ENCODE measurements around the gene NBPF1. TPM values are rescaled to one million over a fixed set of nuclear protein-coding genes. Genes with fewer than 3 reads are reported as not detected.
"Not testable (repeated sequence)": the region's sequence is repeated elsewhere in the genome, so short reads cannot be mapped to it uniquely, and the experiment has no call there.

The NBPF1 gene
- total and polyA plus RNA-seq, 9 of the 15 experiments (the other 6 are each of a cell fraction or from before 2014, with no cell fraction given): 5.2 to 42.6 (median 24.1) TPM

- TF ChIP-seq TAL1 (IDR thresholded peaks at IDR 0.05) (peak; percentile 16; the same call in 1 of the 2 replicates), JUN (IDR thresholded peaks at IDR 0.05; ENCODE audit: borderline replicate concordance, low read depth, low read length) (0 out of 2 replicates have a peak, but pooled peaks have one; percentile 7), JUN (CRISPR knock-in tag; IDR thresholded peaks at IDR 0.05; ENCODE audit: borderline replicate concordance) (peak; percentile 91; the same call in 1 of the 2 replicates), MXD1 (CRISPR knock-in tag; IDR thresholded peaks at IDR 0.05; ENCODE audit: borderline replicate concordance, poor library complexity, severe bottlenecking) (peak; percentile 67), REST (IDR thresholded peaks at IDR 0.05; ENCODE audit: borderline replicate concordance) (peak; percentile 81), THAP12 (CRISPR knock-in tag; IDR thresholded peaks at IDR 0.05) (peak; percentile 57; the same call in 1 of the 2 replicates)
- not testable (repeated sequence) for TF ChIP-seq REST (CRISPR knock-in tag; IDR thresholded peaks at IDR 0.05; ENCODE audit: low read depth)
Observed at GRCh38 chr1:16643476-16644192, 30.3 kb upstream of the NBPF1 start (continued).
